IPS-15b (cell line): ENCODE data around the gene ARID4B.
"Not testable (repeated sequence)": the region's sequence is repeated elsewhere in the genome, so short reads cannot be mapped to it uniquely, and the experiment has no call there.

Experiments
- H3K27me3 ChIP-seq: one replicate; pipeline ENCODE4 v1.6.1; 2013; ENCODE audit warnings: low read length; ENCODE audit not compliant: control insufficient read depth, insufficient read depth
- H3K36me3 ChIP-seq: one replicate; pipeline ENCODE4 v1.6.1; 2013; ENCODE audit warnings: low read length; ENCODE audit not compliant: control insufficient read depth, insufficient read depth
- H3K4me1 ChIP-seq: one replicate; pipeline ENCODE4 v1.6.1; 2013; ENCODE audit warnings: mild to moderate bottlenecking, low read length; ENCODE audit not compliant: control insufficient read depth, insufficient read depth
- H3K4me3 ChIP-seq: one replicate; pipeline ENCODE4 v1.5.1; 2013; ENCODE audit warnings: low read depth, low read length
- H3K9ac ChIP-seq: one replicate; pipeline ENCODE4 v1.6.1; 2013; ENCODE audit warnings: low read depth, mild to moderate bottlenecking, low read length
- H3K9me3 ChIP-seq: one replicate; pipeline ENCODE4 v1.6.1; 2013; ENCODE audit warnings: mild to moderate bottlenecking, low read length; ENCODE audit not compliant: control insufficient read depth, insufficient read depth

Gene ARID4B

DNA sequence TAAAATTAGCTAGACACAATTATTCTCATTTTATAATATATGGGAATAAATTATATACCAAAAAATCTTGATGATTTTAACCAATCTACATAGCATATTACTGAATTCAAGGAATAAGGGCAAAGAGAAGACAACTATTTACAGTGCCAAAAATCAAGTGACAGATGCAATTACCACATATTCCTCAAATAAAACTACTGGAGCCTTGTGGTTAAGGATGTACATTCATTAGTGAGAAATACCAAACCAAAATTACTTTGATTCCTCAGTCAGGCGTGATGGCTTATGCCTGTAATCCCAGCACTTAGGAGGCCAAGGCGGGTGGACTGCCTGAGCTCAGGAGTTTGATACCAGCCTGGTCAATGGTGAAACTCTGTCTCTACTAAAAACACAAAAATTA lies 98.1 kb downstream of the ARID4B start:
- Histone ChIP-seq H3K9me3 (no peaks in the 10 kb centered on the region), H3K9ac (no peak overlapping the region), H3K4me1 (no peaks in the 10 kb centered on the region), H3K27me3 (no peaks in the 10 kb centered on the region), H3K36me3 (peaks cover 2% of the 10 kb centered on the region), H3K4me3 (no peak overlapping the region)

- H3K36me3 ChIP-seq: peaks cover 2% of the 10 kb centered on the region
- no peaks in the 10 kb centered on the region for H3K9me3 ChIP-seq
- H3K9ac ChIP-seq: no peak overlapping the region
- H3K4me1 ChIP-seq: no peaks in the 10 kb centered on the region
- no peaks in the 10 kb centered on the region for H3K27me3 ChIP-seq
- no peak overlapping the region for H3K4me3 ChIP-seq
These were observed 100.6 kb downstream of the ARID4B start for GRCh38 chr1:235227414-235227813.

- H3K4me3 ChIP-seq: no peak overlapping the region
- no peaks in the 10 kb centered on the region for H3K4me1 ChIP-seq
- H3K27me3 ChIP-seq: no peaks in the 10 kb centered on the region
- no peaks in the 10 kb centered on the region for H3K9me3 ChIP-seq
- H3K36me3 ChIP-seq: peaks cover 2% of the 10 kb centered on the region
- no peak overlapping the region for H3K9ac ChIP-seq
These were observed 101.0 kb downstream of the ARID4B start for GRCh38 chr1:235226933-235227332.

GRCh38 chr1:235225299-235225698 lies 102.7 kb downstream of the ARID4B start:
- H3K36me3 ChIP-seq: peaks cover 2% of the 10 kb centered on the region
- H3K27me3 ChIP-seq: no peaks in the 10 kb centered on the region
- H3K4me1 ChIP-seq: no peaks in the 10 kb centered on the region
- no peak overlapping the region for H3K4me3 ChIP-seq
- H3K9me3 ChIP-seq: no peaks in the 10 kb centered on the region
- no peak overlapping the region for H3K9ac ChIP-seq

- Histone ChIP-seq H3K4me1 (no peaks in the 10 kb centered on the region), H3K27me3 (no peaks in the 10 kb centered on the region), H3K4me3 (no peak overlapping the region), H3K36me3 (no peaks in the 10 kb centered on the region), H3K9me3 (no peaks in the 10 kb centered on the region), H3K9ac (no peak overlapping the region)
These were observed 106.2 kb downstream of the ARID4B start for GRCh38 chr1:235221653-235222375.

DNA sequence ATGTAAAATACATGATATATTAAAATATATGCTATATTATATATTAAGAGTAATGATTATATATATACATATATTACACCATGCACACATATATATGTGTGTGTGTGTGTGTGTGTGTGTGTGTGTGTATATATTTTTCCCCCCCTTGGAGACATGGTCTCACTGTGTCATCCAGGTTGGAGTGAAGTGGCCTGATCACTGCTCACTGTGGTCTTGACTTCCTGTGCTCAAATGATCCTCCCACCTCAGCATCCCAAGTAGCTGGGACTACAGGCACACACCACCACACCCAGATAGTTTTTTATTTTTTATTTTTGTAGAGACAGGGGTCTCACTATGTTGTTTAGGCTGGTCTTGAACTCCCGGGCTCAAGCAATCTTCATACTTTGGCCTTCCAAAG lies 112.5 kb downstream of the ARID4B start:
- Histone ChIP-seq H3K27me3 (no peaks in the 10 kb centered on the region), H3K4me3 (no peak overlapping the region), H3K36me3 (no peaks in the 10 kb centered on the region), H3K4me1 (no peaks in the 10 kb centered on the region), H3K9ac (no peak overlapping the region), H3K9me3 (no peaks in the 10 kb centered on the region)

GRCh38 chr1:235214962-235215361 lies 113.0 kb downstream of the ARID4B start:
- not testable (repeated sequence) for H3K27me3 ChIP-seq, H3K4me1 ChIP-seq, H3K9me3 ChIP-seq, H3K36me3 ChIP-seq, H3K9ac ChIP-seq, H3K4me3 ChIP-seq

GRCh38 chr1:235213752-235214151 lies 114.2 kb downstream of the ARID4B start:
- Histone ChIP-seq H3K36me3 (no peaks in the 10 kb centered on the region), H3K9me3 (no peaks in the 10 kb centered on the region), H3K4me1 (no peaks in the 10 kb centered on the region), H3K4me3 (no peak overlapping the region), H3K27me3 (no peaks in the 10 kb centered on the region), H3K9ac (no peak overlapping the region)

- no peaks in the 10 kb centered on the region for H3K27me3 ChIP-seq
- H3K4me3 ChIP-seq: no peak overlapping the region
- H3K4me1 ChIP-seq: no peaks in the 10 kb centered on the region
- H3K9ac ChIP-seq: no peak overlapping the region
- no peaks in the 10 kb centered on the region for H3K9me3 ChIP-seq
- no peaks in the 10 kb centered on the region for H3K36me3 ChIP-seq
These were observed 116.5 kb downstream of the ARID4B start for GRCh38 chr1:235211517-235211916.

DNA sequence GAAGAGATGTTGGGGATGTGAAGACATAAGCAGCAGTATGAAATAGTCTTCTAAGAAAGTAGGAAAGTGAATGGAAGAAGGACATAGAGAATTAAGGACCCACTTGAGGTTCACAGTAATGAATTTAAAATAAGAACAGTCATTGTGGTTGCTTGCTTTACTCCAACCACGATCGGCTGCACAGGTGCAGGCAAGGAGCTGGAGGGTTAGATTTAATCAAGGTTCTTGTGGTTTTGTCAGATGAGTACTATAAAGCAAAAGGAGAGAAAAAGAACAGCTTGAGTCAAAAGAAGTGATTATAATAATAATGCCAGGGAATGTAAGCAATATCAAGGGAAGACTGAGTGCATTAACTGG lies 120.8 kb downstream of the ARID4B start:
- H3K9ac ChIP-seq: no peak overlapping the region
- no peaks in the 10 kb centered on the region for H3K4me1 ChIP-seq
- H3K36me3 ChIP-seq: no peaks in the 10 kb centered on the region
- H3K4me3 ChIP-seq: no peak overlapping the region
- no peaks in the 10 kb centered on the region for H3K9me3 ChIP-seq
- H3K27me3 ChIP-seq: no peaks in the 10 kb centered on the region

DNA sequence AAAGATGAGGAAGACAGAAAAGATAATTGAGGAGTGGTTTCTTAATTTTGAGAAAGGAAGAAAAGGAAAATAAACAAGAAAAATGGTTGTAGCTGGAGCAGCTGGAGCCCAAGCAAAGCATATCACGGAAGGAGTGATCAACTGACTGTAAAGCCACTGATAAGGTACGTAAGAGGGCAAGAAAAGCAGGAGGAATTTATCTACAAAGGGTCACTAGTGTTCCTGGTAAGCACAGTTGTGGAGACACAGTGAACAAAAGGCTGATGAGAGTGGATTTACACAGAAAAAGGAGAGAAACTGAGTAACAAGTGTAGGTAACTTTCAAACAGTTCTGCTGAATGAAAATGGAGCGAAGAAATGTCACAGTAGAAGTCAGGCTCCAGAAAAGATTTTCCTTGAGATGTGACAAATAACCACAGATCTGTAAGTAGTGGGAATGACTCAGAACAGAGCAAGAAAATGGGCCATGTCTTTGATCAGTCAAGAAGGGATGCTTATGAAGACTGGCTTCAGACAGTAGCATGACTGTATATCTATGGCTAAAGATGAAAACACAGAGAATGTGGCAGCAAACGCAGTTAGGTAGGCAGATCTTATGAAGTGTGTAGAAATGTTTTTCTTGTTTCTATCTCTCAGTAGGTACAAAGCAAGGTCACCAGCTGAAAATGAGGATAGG lies 121.3 kb downstream of the ARID4B start:
- H3K27me3 ChIP-seq: no peaks in the 10 kb centered on the region
- H3K4me1 ChIP-seq: no peaks in the 10 kb centered on the region
- no peaks in the 10 kb centered on the region for H3K9me3 ChIP-seq
- H3K4me3 ChIP-seq: no peak overlapping the region
- no peak overlapping the region for H3K9ac ChIP-seq
- H3K36me3 ChIP-seq: no peaks in the 10 kb centered on the region

- Histone ChIP-seq H3K9ac (no peak overlapping the region), H3K27me3 (no peaks in the 10 kb centered on the region), H3K9me3 (no peaks in the 10 kb centered on the region), H3K4me3 (no peak overlapping the region), H3K4me1 (no peaks in the 10 kb centered on the region), H3K36me3 (no peaks in the 10 kb centered on the region)
These were observed 122.3 kb downstream of the ARID4B start for GRCh38 chr1:235205687-235206086.
